GM18858 (cell line): Measurements from ENCODE around the gene FPR2.
"Not testable (repeated sequence)": the region's sequence is repeated elsewhere in the genome, so short reads cannot be mapped to it uniquely, and the experiment has no call there.

ENCODE experiments used
- ATAC-seq: cut with Tn5 transposase; IDR thresholded peaks from one replicate; pipeline ENCODE4 v1.9.1; 2021; ENCODE audit not compliant: unreplicated experiment

The FPR2 gene, protein sequence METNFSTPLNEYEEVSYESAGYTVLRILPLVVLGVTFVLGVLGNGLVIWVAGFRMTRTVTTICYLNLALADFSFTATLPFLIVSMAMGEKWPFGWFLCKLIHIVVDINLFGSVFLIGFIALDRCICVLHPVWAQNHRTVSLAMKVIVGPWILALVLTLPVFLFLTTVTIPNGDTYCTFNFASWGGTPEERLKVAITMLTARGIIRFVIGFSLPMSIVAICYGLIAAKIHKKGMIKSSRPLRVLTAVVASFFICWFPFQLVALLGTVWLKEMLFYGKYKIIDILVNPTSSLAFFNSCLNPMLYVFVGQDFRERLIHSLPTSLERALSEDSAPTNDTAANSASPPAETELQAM

DNA sequence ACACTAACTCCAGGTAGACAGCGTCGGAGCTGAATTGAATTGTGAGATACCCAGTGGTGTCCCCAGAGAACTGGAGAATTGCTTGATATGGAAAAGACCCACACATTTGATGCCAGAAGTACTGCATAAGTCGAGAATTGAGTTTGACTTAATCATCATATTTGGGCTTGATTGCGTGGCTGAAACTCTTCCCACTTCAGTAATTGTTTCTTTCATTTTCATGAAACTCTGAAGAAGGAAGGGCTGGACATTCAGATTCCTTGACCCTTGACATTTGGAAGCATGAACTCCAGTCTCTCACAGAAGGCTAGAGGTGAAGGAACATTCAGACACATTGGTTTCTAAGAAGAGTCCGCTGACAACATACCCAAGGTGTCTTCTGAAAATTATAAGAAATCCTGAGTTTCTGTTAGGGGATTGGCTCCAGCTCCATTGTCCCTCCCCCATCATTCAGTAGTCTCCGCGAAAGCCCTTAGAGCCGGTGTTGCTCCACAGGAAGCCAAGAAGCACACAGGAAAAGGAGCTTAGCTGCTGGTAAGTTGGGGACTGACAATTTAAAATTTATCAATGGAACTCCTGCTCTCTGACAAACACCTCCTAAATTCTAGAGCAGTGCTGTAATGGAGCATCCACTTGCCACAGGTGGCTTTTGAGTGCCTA lies at the start of gene FPR2:
Gene FPR2, plus strand, starts transcription at position 484 of the 660 bp plus-strand sequence. CDS start 7,479 bp downstream, outside the sequence.
- ATAC-seq, result no peak

DNA sequence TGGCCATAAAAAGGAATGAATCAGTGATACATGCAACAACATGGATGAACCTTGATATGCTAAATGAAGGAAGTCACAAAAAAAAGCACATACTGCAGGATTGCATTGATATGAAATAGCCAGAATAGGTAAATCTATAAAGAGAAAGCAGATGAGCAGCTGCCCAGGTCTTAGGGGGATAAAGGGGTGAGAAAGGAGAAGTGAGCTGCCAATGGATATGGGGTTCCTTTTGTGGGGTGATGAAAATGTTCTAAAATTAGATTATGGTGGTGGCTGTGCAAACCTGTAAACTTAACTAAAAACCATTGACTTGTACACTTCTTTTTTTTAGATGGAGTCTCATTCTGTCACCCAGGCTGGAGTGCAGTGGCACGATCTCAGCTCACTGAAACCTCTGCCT lies 49.3 kb upstream of the FPR2 start:
- no peak for ATAC-seq

GRCh38 chr19:51712461-51713081 lies 48.4 kb upstream of the FPR2 start:
- ATAC-seq, result no peak

DNA sequence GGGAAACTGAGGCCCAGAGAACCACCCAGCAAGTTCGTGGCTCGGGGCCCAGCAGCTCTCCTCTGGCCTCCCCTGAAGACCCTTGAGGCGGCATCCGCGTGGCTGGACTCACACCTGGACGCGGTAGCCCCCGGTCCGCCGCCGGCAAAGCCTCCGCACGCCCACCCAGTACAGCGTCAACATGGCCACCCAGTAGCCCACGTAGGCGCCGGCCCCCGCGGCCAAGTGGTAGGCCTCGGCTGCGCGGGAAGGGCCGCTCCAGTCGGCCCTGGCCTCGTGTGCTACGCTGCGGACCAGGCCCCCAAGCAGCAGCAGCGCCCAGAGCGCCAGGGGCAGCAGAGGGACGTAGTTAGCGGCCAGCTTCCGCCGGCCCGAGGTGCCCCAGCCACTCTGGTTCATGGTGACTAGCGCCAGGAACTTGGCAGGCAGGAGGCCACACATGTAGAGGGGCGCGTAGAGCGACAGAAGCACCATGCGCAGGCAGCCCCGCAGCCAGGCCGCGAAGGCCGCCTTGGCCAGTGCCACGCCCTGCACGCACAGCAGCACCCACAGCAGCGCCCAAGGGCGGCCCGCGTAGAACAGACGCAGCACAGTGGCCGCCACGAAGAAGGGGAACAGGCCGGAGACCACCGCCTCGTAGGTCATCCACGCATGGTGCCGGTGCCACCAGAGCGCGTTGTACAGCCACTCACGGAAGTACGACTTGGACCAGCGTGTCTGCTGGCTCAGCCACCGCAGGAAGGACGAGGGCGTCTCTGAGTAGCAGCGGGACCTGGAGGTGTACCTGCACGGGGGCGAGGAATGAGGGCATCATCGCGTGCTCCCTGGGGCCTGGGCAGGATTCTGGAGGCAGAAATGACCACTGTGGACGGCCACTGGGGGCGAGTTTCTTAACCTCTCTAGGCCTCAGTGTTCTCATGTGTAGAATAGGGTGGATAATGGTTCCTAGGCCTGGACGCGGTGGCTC lies 47.4 kb upstream of the FPR2 start:
- no peak for ATAC-seq

DNA sequence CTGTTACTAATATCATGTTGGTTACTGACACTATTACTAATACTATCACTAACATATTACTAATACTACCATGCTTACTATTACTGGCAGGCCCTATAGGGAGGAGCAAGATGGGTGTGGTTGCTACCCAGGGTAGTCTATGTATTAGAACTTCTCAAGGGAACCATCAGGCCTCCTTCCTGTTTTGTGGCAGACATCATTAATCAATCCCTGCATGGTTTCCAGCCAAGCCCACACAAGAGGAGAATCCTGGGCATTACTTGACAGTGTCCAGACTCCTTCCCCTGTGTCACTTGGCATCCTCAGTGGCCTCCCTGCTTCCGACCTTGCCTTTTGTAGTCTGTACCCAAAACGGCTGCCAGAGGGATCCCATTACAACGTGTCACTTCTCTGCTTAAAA lies 46.1 kb upstream of the FPR2 start:
- no peak for ATAC-seq

DNA sequence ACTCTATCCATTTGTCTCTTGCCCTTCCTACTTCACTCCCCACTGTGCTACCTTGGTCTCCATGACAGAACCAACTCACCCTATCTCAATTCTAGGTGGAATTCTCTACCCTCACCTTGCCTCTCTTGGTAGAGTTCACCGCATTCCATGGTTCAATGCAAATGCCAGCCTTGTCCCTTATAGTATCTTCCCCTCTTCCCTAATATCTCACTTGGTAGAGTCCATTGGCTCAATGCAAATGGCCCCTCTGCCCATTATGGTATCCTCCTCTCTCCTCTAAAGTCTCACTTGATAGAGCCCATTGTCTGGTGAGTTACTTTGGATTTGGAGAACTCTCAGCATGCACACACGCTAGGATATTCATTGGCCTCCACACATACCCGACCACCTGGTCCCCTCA lies 45.1 kb upstream of the FPR2 start:
- no peak for ATAC-seq

DNA sequence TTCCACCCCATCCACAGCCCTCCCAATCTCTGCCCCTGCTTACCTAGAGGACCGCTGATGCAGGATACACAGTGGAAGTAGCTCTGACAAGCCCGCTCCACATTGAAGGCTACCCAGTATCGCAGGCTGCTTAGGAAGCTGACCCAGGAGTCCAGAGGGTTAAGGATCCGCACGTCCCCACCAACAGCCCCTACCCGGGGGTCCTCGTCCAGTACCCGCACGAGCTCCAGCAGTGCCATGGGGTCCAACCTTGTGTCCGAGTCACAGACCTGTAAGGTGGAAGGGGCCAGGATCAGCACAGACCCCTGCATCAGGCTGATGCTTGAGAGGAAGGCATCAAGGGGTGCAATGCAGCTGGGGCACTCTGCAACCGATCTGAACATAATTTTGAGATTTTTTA lies 44.1 kb upstream of the FPR2 start:
- no peak for ATAC-seq

DNA sequence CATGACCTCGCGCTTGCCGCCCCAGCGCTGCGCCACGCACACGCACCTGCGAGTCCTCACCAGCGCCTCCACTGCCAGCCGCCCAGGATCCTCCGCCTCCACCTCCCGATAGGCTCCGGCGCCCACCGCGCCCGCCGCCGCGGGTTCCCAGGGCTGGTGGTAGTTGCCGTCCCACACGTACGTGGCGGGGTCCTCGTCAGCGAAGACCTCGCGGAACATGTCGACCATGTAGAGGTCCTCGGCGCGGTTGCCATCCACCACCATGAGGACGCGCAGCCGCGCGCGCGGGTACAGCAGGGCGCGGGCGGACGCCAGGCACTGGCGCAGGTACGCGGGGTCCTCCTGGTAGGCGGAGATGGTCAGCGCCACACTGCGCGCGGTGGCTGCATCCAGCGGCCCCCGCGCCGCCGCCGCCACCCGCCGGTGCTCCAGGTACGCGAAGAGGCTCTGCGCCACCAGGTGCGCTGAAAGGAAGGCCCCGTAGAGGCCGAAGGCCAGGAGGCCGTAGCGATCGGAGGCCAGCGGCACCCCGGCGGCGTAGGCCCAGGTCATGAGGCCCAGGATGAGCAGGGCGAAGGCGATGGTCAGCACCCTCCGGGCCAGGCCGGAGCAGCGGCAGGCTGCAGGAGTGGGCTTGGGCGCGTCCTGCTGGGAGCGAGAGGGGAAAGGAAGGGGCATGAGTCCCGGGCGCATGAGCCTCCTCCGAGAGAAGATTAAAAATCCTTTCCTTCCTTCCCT lies 41.6 kb upstream of the FPR2 start:
- ATAC-seq, result no peak

DNA sequence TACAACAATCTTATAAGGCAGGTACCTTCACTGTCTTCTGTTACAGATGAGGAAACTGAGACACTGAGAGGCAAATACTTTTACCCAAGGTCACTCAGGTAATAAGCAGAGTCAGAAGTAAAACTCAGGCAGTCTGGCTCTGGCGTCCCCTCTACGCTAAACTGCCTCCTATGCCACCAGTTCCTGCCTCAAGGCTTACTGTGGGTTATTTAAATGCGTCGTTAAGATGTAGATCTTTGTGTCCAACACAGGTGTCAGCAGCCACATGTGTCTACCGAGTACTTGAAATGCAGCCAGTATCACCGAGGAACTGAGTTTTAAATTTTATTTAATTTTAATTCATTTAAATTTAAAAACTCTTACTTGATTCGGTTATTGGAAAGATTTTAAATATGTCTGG lies 39.1 kb upstream of the FPR2 start:
- ATAC-seq, result no peak

DNA sequence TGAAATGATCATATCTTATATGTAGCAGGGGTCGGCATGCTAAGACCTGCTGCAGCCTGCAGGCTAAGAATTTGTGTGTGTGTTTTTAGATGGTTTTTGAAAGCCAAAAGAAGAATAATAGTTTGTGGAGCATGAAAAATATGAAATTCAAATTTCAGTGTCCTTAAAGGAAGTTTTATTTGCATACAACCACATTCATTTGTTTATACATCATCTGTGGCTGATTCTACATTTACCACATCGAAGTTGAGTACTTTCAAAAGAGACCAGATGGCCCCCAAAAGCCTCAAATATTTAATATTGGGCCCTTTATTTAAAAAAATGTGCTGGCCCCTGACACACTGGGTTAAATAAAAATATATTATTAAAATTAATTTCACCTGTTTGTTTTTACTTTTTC lies 38.5 kb upstream of the FPR2 start:
- no peak for ATAC-seq

GRCh38 chr19:51724543-51724942 lies 36.4 kb upstream of the FPR2 start:
- no peak for ATAC-seq

- ATAC-seq, result no peak
Measured at GRCh38 chr19:51726049-51726448, 34.9 kb upstream of the FPR2 start.

GRCh38 chr19:51727349-51727880 lies 33.6 kb upstream of the FPR2 start:
- ATAC-seq, result no peak

- ATAC-seq, result no peak
Measured at GRCh38 chr19:51729781-51730180, 31.2 kb upstream of the FPR2 start.

GRCh38 chr19:51733742-51734522 lies 27.0 kb upstream of the FPR2 start:
- ATAC-seq, result no peak

DNA sequence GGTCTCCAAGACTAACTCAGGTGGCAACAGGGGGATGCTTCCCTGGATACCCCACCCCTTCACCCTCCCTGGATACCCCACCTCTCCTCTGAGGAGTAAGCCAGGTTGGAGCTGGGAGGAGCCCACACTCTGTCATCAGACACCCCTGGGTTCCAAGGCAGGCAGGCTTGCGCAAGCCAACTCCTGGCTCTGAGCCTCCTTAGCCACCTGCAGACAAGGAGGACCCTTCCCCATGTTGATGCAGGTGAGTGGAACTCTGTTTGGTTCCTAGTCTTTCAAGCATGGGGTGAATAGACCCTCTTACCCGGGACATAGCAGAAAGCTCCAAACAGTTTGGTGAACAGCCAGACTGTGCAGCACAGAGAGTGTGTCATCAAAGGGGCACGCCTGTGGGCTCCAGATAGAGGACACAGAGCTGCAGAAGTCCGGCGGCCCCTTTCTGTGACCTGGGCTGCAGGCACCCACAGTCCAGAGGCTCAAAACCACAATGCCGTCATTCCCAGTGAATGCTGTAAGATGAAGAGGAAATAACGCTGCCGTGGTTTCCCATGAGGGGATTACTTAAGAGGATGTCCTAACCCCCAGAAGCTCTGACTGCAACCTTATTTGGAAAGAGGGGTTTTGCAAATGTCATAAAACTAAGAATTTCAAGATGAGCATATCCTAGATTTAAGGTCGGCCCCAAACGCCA lies 25.1 kb upstream of the FPR2 start:
- ATAC-seq, result no peak

DNA sequence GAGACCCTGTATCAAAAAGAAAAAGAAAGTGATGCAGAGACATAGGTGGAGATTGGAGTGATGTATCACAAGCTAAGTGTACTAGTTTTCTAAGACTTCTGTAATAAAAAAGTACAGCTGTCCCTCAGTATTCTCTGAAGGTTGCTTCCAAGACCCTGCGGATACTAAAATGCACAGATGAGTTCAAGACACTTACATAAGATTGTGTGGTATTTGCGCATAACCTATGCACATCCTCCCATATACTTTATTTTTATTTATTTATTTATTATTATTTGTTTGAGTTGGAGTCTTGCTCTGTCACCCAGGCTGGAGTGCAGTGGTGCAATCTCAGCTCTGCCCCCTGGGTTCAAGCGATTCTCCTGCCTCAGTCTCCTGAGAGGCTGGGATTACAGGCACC lies 23.6 kb upstream of the FPR2 start:
- ATAC-seq, result no peak

DNA sequence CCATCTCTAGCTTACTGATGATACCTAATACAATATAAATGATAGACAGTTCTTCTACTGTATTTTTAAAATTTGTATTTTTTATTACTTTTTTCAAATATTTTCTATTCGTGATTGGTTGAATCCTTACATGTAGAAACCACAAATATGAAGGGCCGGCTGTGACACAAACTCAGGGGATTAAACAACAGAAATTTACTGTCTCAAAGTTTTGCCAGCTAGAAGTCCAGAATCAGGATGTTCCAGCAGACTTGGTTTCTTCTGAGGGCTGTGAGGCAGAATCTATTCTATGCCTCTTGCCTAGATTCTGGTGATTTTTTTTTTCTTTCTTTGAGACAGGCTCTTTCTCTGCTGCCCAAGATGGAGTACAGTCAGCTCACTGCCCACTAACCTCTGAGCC lies 23.1 kb upstream of the FPR2 start:
- no peak for ATAC-seq

- not testable (repeated sequence) for ATAC-seq
Measured at GRCh38 chr19:51738523-51738922, 22.5 kb upstream of the FPR2 start.
